GM18519 (cell line): ENCODE data around the gene CEP131.
"Not testable (repeated sequence)": the region's sequence is repeated elsewhere in the genome, so short reads cannot be mapped to it uniquely, and the experiment has no call there.

ENCODE experiments used
- ATAC-seq: cut with Tn5 transposase; IDR thresholded peaks from one replicate; pipeline ENCODE4 v1.9.1; 2021; ENCODE audit warnings: mild to moderate bottlenecking, moderate library complexity; ENCODE audit not compliant: unreplicated experiment, low FRiP score

CEP131 gene

DNA sequence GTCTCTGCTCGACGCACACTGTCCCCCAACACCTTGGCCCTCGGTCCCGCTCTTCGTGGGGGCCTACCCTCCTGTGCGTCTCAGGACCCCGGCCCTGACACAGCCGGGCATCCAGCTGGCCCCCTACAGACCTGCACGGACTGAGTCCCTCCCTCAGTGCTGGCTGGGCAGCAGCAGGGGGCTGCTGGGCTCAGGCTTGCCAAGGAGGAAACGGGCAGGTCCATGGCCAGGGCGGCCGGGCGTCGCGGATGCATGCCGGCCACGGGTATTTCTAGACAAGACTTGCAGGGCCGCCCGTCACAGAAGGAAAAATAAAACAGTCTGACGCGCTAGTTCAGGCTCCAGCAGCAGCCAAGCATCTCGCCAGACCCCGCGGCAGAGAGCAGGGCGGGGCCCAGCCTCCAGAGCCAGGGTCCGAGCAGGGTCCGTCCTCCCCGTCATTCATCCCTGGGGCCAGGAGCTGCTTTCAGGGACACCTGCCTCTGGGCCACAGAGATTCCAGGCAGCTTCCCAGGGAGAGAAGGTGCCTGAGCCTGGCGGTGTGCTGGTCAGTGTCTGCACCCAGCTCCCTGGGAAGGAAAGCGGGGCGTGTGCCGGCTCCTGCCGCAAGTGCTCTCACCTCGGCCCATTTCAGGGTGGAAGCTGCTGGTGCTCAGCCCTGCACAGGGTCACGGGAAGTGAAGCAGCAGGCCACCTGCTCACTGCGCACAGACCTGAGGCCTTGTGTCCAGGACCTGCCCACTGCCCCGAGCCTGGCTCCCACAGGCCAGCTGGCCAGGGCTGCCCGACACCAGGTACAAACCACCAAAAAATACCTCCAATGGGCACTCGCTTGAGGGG lies 64.7 kb downstream of the CEP131 start:
- ATAC-seq = no peak

DNA sequence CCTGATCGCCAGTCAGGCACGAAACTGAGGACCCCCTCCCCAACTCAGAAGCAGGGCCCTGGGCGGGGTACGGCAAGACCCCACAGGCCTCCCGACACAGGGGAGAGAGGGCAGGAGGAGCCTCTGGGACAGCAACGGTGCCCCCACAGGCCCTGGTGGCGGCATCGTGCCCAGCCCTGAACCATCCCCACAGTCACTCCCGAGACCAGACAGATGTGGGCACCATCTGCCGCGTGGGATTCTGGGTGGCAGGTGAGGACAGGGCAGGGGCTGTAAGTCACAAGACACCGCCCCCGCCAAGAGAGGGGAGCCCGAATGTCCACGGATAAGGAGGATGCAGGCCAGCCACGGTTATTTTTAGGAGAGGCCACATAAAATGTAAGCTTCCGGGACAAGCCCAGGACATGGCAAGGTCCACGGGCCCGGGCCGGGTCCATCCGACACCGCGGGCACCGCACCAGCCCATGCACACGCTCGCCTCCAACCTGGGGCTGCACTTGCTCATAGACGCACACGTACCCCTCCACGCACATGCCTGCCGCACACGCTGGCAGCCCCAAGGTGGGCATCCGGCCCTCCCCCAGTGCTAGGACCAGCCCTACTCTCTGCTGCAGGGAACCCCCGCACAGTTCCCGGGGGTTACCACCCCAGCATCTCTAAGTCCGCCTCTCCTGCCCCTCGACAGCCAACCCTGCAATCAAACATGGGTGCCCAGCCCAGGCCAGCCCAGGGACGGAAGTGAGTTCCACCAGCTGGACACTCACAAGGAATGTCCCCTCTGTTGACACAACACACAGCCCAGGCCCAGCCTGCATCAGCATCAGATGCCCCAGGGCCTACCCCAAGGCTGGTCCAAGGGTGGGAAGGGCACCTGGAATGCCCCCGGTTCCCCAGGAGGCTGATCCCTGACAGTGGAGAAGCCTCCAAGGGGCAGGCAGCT lies 65.6 kb downstream of the CEP131 start:
- ATAC-seq = no peak

DNA sequence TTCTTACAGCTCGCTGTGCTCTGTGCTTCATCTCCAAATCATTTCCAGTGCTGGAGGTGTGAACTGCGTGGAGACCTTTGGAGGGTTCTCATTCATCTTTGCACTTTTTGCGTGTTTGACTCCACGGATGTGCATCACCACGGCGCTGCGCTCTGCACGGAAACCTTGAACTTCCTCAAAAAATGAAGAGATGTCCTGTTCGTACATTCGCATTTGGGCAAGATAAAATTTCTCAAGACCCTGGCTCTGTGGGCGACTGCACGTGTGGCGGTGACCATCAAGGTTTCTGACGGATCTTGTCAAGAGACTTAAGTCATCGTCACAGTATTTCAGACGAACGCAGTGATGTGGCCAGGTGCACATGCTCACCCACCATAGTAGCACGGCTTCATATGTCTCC lies 67.8 kb downstream of the CEP131 start:
- ATAC-seq = no peak

- ATAC-seq = not testable (repeated sequence)
Observed at GRCh38 chr17:81154016-81154415, 68.7 kb downstream of the CEP131 start.

GRCh38 chr17:81153340-81153803 lies 69.4 kb downstream of the CEP131 start:
- ATAC-seq = no peak

DNA sequence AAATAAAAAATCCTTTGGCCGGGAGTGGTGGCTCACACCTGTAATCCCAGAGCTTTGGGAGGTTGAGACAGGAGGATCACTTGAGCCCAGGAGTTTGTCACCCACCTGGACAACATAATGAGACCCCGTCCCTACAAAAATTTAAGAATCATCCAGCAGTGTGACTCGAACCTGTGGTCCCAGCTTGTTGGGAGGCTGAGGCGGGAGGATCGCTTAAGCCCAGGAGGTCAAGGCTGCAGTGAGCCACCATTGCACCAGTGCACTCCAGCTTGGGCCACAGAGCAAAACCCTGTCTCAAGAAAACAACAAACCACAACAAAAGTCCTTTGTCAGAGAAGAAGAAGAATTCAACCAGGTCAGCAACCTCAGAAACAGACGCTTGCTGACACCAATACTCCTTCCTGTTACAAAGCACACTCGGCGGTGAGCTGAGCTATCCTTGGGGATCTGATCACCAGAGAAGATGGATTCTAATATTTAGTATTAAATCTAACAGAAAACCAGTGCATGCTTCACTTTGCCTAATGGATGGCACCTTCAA lies 70.4 kb downstream of the CEP131 start:
- ATAC-seq = no peak

GRCh38 chr17:81151278-81151677 lies 71.5 kb downstream of the CEP131 start:
- ATAC-seq = no peak

DNA sequence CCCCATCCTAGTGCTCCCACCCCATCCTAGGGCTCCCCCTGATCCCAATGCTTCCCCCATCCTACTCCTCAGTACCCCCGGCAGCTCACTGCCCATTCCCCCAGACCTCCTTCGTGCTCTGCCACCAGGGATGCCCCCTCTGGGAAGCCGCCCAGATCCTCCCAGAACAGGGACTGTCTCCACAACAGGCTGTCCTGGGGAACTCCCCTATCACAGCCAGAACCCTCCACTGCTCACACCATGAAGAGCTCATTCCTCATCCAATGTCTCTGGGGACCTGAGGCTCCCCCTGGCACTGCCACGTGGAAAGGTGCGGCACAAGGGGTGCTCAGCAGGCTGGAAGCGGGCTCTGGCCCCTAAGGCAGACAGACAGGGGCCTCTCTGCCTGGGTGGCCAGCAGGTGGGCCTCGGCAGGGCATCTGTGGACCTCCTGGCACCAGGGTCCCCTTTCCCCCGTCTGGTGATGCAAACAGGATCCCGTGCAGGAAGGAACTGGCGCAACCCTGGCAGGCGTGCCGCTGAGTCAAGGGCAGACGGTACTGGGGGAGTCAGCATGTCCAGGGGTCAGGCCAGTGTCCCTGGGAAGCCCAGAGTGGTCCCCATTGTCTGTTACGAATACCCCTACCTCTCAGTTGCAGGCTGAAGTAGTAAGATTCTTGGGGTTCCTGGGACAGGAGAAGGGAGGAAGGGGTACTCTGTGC lies 72.2 kb downstream of the CEP131 start:
- no peak for ATAC-seq

DNA sequence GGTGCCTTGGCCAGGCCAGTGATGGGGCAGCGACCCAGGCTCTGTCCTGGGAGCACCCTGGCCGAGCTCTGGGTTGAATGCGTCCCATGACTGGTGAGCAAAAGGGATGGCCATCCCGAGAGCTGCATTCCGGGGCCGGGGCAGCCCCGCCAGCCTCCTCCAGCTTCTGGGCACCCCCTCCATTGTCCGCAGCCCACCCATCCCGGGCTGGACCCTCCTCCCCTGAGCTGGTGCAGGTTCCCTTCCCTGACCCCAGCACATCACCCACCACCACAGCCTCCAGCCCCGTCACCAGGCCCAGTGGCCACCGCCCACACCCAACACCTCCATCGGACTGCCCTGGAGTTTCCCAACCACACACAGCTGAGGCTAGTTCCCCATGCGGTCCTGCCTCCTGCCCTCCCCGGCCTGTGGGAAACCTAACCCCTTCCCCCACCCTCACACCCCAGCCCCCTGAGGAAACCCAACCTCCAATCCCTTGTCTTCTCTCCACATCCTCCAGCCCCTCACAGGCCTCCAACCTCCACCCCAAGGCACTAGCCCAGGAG lies 73.7 kb downstream of the CEP131 start:
- no peak for ATAC-seq

DNA sequence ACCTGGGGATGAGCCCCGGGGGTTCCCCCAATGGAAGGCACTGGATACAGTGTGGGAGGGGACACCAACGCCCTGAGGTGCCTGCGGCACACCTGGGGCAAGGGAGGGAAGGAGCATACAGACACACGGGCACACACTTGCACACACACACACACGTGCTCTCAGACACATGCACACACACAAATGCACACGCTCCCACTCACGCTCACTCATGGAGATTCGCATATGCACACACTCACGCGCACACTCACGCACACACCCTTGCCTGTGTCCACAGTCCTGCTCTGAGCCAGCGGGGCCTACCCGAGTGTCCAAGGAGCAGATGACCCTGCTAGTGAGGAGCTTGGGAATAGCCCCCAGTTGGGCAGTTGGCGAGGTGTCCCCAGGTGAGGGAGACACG lies 74.2 kb downstream of the CEP131 start:
- no peak for ATAC-seq

GRCh38 chr17:81147701-81148100 lies 75.1 kb downstream of the CEP131 start:
- ATAC-seq = no peak

- not testable (repeated sequence) for ATAC-seq
Observed at GRCh38 chr17:81146208-81146607, 76.6 kb downstream of the CEP131 start.

DNA sequence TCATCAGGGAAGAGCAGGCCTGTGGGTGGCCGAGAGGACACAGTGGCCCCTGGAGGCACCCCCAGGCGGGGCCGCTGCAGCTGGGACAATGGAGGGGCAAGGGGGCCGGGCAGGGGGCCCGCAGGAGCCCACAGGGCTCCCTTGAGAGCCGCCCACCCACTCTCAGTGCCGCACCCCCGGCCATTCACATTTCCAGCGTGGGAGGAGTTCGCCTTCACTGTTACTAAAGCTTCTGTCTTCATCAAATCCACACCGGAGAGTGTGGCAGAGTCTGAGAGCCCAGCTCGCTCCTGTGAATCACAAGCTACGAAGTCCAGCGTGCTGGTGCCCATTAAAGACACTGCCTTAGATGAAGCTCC lies 78.4 kb downstream of the CEP131 start:
- no peak for ATAC-seq

DNA sequence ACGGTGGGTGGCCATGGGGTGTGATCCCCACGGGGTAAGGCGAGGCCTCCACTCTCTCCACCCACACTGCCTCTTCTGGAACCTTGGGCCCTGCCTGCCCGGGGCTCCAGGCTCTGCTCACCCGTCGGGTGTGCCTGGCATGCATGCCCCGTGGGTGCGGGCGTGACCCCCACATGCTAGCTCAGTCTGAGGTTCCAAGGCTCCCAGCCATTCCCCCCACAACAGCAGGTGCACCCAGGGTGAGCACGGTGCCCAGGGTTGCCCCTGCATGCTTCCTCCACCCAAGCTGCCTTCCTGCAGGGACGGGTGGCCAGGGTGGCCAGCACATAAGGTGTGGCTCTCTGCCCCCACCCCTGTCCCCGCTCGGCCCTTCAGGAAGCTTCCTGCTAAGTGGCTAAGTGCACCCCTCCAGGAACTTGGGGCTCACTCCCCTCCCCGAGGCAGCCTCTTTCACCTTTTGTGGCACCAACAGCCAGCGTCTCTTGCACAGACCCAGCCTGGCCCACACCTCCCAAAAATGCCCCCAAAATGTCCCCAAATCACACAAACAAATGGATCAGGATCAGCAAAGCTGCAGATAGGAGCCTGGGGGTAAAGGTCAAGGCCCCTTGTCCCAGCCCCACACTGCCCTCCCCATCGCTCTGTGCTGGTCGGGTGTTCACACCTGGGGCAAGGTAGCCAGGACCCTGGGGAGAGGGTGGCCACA lies 78.9 kb downstream of the CEP131 start:
- ATAC-seq = no peak

GRCh38 chr17:81143200-81143527 lies 79.6 kb downstream of the CEP131 start:
- no peak for ATAC-seq

- ATAC-seq = no peak
Observed at GRCh38 chr17:81142301-81143199, 80.2 kb downstream of the CEP131 start.

GRCh38 chr17:81140695-81141094 lies 82.1 kb downstream of the CEP131 start:
- no peak for ATAC-seq

GRCh38 chr17:81140018-81140417 lies 82.7 kb downstream of the CEP131 start:
- no peak for ATAC-seq
